ENCODE data around the gene MPHOSPH6.
"Not testable (repeated sequence)": the region's sequence is repeated elsewhere in the genome, so short reads cannot be mapped to it uniquely, and the experiment has no call there.

Gene MPHOSPH6, protein sequence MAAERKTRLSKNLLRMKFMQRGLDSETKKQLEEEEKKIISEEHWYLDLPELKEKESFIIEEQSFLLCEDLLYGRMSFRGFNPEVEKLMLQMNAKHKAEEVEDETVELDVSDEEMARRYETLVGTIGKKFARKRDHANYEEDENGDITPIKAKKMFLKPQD

DNA sequence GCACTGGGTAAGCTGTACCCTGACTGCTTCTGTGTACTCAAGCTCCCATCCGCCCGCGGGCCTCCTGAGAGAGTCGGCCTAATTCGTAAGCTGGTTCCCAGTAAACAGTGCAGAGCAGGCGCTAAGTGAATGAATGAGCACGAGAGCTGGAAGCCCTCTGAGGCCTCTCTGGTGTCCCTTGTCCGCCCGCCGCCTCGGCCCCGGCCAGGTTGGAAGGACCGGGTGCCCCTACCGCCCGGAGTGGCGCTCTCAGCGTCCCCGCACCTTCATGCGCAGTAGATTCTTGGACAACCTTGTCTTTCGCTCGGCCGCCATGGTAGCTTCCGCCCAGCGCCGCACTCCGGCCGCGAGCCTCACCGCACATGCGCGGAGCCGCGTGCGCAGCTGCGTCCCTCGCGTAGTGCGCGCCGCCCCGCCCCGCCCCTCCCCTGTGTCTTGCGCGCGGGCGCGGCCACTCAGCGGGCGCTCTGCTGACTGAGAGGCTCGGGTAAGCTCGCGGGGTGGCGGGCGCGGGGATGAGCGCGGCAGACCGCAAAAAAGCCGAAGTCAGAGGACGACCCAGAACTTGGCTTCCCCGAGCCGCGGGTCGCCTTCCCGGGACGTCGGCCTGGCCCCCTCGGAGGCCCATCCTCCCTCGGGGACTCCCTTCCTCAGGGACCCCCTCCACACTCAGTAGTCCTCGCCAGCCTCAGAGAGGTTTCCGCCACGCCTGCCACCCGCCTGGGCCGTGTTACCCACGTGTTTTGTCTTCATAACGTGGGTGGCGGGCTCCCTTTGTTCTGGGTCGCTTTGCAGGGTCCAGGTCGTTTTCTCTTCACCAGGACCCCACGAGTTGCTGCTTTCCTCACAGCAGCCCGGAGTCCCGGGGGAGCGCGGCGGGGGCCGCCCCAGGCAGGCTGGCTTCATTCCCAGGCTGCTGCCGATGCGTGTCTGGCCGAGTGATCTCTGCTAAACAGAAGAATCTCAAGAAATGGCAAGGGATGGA, at the start of gene MPHOSPH6:
Gene MPHOSPH6, minus strand, starts transcription at position 364 of the 985 bp plus-strand sequence. Its CDS starts 49 bp downstream, at position 315.
- DNase-seq: peak; percentile 86 to 87

DNA sequence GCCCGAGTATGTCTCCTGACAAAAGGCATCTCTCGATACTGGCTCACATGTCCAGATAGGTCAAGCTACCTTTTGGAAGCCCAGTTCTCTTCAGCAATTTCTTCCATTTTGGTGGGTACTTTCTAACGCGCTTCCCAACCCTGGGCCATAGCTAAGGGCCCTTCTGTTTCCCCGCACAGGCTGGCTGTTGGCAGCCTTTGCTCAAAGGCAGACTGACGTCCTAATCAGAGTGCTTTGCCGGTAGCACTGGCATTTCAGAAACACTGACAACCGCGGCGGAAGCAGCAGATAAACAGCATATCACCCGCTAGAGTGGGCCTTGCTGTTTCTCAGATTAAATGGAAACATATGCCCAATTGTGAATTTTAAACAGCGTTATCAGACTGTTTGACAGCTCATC, 49.3 kb upstream of the MPHOSPH6 start:
- no peak for DNase-seq

DNA sequence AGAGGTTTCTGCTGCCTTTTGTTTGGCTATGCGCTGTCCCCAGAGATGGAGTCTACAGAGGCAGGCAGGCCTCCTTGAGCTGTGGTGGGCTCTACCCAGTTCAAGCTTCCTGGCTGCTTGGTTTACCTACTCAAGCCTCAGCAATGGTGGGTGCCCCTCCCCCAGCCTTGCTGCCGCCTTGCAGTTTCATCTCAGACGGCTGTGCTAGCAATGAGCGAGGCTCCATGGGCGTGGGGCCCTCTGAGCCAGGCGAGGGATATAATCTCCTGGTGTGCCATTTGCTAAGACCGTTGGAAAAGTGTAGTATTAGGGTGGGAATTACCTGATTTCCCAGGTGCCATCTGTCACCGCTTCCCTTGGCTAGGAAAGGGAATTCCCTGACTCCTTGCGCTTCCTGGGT, 39.3 kb upstream of the MPHOSPH6 start:
- DNase-seq: not testable (repeated sequence)

DNA sequence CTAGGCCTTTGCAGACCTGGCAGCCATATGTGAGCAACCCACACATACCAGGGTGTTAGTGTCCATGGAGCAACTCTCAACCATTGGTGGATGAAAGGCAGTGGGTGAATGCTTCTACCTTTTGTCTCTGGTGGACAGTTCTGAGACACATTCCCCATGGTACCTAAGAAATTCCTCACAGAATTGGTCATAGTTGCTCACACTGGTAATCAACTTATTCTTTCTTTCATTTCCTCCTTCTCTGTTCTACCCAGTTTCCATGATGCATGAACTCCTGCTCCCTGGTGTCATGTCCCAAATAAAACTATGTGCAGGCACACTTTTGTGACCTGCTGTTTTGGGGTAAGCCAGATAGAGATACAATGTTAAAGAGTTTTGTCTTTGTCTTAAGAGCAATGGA, 33.2 kb upstream of the MPHOSPH6 start:
- DNase-seq: no peak

DNA sequence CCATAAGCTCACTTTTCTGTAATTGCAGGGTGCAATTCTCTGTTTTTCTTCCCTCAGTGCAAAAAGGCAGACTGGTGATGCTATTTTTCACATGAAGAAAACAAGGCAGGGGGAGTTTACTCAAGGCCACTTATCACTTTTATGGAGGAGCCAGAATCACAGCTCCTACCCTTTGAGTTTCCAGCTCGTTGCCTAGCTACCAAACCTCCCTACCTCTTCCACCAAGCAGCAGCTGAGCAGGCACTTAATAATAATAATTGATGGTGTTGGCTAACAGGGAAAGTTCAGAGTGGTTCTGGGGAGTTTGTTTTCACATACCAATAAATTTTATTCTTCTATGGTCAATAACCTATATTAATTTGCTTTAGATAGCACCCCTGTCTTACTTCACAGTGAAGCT, 31.9 kb upstream of the MPHOSPH6 start:
- no peak for DNase-seq

DNA sequence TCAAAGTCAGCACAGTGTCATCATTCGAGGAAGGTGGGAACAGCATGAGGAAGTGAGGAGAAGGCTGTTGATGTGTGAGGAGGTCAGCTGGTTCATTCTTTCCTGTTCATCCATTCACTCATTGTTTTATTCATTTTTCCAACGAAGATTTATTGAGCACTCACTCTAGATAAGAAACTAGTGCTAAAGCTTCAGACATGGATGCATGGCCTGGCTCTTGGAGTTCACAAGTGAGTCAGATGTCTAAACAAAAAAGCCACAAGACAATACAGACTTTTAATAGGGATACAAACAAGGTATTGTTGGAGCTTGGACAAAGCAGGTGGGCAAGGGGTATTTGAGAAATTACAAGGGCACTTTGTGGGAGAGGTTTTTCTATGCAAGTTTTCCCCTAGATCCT, 31.3 kb upstream of the MPHOSPH6 start:
- no peak for DNase-seq

DNA sequence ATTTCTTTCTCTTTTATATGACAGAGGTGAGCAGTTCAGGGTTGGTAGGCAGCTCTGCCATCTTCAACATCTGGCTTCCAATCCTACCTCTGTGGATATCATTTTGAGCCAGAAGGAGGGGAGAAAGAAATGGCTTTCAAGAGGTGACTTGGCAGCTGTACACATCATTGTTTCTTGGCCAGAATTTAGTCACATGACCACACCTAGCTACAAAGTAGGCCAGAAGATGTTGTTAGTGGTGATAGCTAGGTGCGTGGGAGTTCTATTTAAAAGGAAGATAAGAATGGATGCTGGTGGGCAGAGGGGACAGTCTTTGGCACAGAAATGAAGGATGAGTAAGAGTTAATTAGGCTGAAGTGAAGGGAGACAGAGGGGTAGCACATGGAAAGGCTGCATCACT, 29.2 kb upstream of the MPHOSPH6 start:
- no peak for DNase-seq

DNA sequence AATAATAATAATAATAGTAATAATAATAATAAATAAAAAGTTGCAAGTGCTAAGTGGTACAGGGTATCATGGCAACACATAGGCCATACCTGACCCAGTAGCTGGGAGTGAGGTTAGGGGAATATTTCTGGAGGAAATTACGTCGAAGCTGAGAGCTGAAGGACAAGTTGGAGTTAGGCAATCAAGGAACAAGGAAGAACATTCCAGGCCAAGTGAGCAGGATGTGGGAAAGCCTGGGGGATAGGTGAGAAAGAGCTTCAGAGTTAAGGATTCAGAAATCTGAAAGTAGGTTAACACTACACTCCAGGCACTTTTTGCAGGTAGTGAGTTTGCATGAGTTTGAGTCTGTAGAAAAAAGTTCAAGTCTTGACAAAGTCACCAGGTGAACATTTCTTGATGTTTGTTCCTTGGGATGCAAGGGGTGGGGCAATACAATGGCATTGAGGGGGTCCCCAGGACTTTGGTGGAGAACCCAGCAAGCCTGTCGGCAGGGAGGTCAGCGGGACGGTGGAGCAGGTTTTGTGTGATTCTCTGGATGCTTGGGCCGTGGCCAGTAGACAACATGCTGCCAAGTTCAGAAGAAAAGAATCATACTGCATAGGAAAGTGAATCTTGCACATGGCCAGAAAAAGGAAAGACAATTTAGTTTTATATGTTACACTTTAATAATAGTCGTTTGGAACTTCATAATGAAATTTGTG, 27.7 kb upstream of the MPHOSPH6 start:
- DNase-seq: no peak

DNA sequence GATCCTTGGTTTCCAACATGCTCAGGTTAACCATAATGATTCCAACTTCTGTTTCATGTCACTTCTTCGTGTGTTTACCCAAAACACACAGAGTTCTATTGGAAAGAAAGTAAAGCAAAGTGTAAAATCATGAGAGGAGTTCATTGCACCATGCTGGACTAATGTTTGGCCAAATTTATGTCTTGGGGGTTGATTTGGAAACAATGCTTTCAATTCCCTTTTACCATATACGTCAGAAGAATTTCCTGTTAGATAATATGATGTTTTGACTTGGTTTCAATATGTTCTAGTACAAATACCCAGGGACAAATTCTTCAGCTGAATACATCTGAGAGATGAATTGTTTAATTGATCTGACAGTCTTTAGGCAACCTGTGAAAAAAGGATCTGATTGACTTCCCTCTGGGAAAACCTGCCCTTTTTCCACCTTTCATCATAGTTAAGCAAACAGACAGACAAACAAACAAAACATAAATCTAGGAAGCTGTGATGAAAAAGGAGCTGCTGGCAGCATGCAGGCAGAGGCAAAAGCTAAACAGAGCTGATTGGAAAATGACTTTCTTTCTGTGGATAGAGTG, 26.0 kb upstream of the MPHOSPH6 start:
- no peak for DNase-seq

DNA sequence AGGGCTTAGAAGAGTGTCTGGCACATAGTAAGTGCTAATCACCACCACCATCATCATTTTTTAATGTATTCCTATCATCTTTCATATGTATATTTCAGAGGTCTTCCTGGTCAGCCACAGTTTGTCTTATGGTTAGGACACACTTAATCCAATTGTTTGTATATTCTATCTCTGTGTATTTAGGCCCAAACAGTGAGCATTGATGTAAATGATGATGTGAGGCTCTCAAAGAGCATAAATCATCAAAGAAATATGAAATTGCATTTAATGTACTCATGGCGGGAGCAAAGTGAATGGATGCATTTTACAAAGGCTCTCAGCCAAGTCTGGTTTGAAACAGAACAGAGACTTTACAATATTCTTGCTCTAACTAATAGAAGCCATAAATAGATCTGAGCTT, 24.1 kb upstream of the MPHOSPH6 start:
- DNase-seq: no peak

DNA sequence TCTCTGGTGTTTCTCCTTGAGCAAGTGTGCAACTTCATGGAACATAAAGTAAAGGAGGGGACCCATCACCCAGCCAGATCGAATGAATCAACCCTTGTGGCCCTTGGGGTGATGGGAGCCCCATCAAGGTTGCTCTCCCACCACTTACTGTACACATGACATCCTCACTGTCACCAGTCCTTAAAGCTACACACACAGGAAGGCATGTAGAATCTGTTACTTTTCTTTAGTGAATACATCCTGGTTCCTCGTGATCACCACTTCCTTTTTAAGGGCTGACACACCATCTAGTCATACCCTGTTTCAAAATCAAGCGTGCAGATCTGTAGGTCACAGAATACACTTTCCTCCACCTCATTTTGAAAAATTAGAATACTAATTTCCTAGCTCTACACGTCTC, 22.6 kb upstream of the MPHOSPH6 start:
- peak in 1 of 2 donors; percentile 13 for DNase-seq

DNA sequence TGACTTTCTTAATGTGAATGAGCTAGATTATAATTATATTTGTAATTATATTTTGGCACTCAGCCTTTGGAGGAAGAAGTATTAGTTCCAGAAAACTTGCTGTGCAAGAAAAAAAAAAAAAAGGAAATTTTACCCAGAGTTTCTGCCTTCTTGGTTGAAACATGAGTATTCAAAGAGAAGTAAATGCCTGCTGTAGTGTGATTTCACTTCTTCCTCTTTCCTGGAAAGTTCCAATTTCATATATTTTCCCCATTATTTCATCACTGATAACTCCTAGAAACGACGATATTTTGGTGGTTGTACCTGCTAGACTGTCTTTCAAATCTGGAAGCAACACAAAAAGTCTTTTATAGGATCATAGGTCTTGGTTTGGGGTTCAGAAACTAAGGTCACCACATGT, 20.4 kb upstream of the MPHOSPH6 start:
- DNase-seq: no peak

DNA sequence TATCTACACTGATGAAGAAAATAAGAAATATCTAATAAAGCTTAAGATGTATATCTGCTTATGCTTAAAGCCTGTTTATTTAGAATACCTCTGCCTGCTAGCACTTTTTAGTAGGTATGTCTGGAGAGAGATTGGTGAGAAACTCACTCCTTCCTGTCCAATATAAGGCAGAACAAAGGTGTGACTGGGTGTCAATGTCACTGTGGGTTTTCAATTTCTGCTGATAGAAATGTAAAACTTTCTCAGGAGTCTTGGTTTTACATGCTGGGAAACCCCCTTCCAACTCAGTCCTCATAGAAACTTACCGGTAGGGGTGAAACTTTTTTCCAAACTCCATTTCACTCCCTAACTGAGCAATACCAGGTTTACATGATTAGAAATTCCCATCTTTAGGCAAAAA, 17.8 kb upstream of the MPHOSPH6 start:
- DNase-seq: no peak

DNA sequence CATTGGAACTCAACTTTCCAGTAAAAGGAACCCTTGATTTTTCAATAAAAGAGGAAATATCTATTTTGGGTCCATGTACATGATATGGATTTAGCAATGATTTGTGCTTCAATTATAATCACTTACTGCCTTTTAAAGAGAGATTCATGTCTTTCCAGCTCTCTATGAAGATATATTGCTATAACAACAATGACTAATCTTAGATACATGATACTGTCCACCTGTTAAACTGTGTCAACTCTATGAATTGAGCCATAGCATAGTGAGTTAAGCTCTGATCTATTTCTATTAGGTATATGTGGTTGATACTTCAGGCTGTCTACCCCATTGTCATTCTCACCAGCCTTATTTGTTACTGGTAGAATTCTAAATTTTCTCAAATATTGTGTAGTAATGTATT, 15.0 kb upstream of the MPHOSPH6 start:
- DNase-seq: no peak

DNA sequence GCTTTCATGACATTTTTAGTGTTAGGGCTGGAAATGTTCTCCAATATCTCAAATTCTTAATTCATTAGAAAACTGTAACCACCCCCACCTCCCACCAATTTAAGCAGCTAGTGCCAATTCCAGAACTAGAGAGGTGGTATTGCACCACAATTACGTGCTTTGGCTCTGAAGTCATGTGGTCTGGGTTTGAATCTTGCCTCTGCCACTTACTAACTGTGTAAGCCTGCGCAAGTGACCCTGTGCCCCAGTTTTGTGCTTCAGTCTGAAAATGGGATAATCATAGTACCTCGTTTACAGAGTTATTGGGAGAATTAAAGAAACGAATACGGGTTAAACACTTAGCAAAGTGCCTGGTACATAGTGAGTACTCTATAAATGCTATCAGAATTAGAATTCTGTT, 14.2 kb upstream of the MPHOSPH6 start:
- DNase-seq: no peak

DNA sequence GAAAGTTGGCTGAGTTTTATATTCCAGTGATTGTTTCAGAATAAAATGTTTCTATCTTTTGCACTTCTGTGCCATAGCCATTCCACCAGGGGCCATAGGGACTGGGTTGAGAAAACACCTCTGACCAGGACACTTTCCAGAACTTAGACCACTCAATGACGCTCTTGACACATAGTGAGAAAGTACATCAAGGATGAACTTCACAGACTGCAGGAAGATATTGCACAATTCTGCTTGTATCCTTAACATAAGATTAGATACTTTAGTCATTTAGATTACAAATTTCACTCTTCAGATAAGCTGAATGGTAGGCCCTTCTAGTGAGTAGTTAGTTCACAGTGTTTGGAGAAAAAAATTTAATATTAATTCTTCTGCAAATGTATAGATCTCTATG, 13.0 kb upstream of the MPHOSPH6 start:
- DNase-seq: no peak

DNA sequence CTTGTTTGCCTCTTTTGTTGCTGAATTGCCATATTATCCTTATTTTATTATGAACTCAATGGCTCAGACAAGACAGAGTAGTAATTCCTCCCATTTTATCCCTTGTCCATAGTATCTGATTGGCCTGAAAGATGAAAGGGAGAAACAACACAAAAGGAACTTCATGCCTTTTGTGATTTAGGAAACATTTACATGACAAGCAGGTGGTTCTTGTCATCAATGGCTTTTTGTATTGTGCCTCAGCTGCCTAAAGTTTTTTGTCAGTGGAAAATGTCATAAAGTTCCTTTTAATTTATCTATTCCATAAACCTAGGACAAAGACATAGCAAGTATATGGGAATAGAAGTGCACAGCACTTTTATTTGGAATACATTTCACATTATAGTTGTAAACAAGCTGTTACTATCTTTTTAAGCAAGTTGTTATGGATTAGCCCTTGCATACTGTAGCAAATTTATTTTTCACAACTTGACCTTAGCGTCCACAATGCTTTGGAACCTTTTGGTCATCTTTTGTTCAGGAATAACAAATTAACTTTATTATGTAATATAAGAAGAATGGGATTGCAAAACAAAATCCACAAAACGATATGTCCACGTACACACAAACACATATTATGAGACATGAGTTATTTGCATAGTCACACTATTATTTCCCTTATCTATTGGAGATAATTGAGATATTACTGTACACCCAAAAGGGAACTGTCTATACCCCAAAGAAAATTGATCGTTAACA, 12.4 kb upstream of the MPHOSPH6 start:
- DNase-seq: no peak

DNA sequence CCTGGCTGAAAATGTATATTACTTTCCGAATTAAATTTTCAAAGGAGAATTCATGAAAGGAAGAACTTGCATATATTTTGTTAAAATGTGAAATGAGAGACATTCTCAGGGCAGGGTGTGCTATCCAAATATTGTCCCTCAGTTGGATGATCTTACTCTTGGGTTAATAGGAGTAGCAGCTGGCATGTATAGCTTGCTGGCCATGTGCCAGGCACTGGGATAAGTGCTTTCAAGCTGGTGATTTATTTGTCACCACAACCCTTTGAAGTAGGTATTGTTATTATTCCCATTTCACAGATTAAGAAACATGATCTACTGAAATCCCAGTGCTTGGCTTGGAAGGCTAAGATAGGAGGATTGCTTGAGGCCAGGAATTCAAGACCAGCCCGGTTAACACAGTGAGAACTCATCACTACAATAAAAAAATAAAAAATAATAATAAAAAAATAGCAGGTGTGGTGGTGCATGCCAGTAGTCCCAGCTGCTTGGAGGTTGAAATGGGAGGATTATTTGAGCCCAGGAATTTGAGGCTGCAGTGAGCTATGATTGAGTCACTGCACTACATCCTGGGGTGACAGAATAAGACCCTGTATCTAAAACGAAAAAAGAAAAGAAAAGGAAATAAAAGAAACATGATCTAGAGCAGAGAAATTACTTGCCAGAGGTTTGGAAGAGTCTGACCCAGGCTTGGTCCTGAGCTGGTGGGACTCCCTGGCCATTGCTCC, 11.6 kb upstream of the MPHOSPH6 start:
- no peak for DNase-seq

DNA sequence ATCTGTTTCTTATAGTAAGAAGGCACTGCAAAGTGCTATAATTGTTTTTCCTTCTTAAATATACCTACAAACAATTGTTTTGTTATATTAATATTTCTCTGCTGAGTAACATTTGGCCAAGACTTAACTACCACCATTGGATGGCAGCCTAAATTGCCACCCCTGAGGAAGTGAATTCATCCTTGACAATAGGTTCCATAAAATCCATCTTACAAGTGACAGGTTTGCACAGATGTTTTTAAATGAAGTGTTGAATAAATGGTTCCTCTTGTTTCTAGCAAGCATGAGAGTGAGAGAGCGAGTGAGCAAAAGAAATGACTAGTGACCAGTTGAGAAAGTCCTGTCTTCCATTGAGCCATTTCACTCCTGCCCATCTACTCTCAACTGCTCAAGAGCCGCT, 8.3 kb upstream of the MPHOSPH6 start:
- DNase-seq: no peak

DNA sequence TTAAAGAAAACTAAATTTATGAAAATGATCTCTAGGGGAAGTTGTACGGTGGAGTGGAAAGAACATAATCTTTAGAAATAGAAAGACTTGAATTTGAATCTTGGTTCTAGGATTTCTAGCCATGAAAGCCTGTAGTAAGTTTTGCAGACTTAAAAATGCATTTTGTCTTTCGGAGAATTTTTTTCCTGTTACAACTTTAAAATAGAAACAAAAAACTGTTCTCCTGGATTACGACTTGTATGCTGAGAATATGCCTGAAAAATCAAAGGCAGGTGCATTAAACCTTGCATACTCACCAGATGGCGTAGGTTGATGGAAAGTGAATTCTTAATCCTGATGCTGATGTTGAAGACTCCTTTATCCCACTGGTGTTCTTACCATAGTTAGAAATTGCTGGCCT, 7.5 kb upstream of the MPHOSPH6 start:
- no peak for DNase-seq

DNA sequence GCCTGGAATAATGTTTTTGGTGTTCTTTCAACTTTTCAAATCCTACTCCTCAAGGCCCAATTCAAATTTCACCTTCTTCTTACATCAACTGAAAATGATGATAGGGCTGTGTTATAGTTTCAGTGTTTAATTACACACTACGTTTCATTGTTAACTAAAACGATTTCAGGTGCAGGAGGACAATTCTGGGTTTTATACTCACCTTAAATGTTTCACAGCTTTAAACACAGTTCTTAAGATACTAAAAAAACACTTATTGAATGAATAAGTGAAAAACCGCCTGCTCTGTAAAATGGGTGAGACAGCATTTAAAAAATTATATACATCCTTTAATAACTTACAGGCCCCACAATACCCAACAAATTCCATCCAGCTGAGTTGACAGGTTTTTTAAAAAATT, 6.2 kb upstream of the MPHOSPH6 start:
- no peak for DNase-seq

DNA sequence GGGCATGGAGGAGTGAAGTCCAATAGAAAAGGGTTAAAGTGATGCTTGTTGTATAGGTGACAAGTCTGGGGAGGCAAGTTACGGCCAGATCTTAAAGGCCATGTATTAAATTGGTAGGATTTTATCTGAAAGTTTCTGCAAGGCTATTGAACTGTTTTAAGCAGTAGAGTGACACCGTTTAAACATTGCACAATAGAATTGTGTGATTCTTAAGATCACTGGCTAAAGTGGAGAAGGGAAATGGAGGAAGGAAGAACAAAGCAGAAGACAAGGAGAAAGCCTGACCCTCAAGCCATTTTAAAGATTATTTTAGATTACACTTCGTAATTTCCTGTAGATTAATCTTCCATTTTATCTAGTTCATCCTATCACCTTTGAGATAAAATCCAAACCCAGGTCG, 5.6 kb upstream of the MPHOSPH6 start:
- DNase-seq: no peak

Data from stimulated activated CD4-positive, alpha-beta T cell treated with anti-CD3 and anti-CD28 coated beads, Interleukin-2, amount 100 ng/mL, for 48 hours (primary cell).